NT2/D1 (cell line): ENCODE measurements around the gene BST1.

ENCODE experiments used
- DNase-seq: peaks from one replicate; pipeline ENCODE4 v3.0.0-alpha.2; 2011; ENCODE audit warnings: low read depth, low spot score
- H3K27me3 ChIP-seq: 2 replicates; pipeline ENCODE4 v1.6.0; 2011; ENCODE audit warnings: mild to moderate bottlenecking; ENCODE audit not compliant: insufficient read length, insufficient read depth
- H3K36me3 ChIP-seq: 2 replicates; pipeline ENCODE4 v1.6.1; 2011; ENCODE audit warnings: mild to moderate bottlenecking, low read length, mixed read lengths; ENCODE audit not compliant: insufficient read depth, insufficient read length
- H3K4me1 ChIP-seq: 2 replicates; pipeline ENCODE4 v1.5.1; 2011; ENCODE audit not compliant: insufficient read depth, insufficient read length
- H3K4me3 ChIP-seq: 2 replicates; pipeline ENCODE4 v1.5.1; 2011; ENCODE audit warnings: low read depth; ENCODE audit not compliant: insufficient read length
- H3K9ac ChIP-seq: 2 replicates; pipeline ENCODE4 v1.6.0; 2011; ENCODE audit warnings: low read depth; ENCODE audit not compliant: insufficient read length
- H3K9me3 ChIP-seq: 2 replicates; pipeline ENCODE4 v1.5.1; 2011; ENCODE audit warnings: mild to moderate bottlenecking, low read length; ENCODE audit not compliant: insufficient read depth
- SUZ12 ChIP-seq: IDR thresholded peaks from 2 replicates; pipeline ENCODE4 v1.6.1; 2011; ENCODE audit not compliant: insufficient read length, insufficient read depth; ENCODE audit errors: extremely low read depth
- YY1 ChIP-seq: IDR thresholded peaks from 2 replicates; pipeline ENCODE4 v1.6.1; 2011; ENCODE audit not compliant: insufficient read length, insufficient read depth
- ZNF274 ChIP-seq: IDR thresholded peaks from 2 replicates; pipeline ENCODE4 v1.6.1; 2011; ENCODE audit warnings: mild to moderate bottlenecking, low read depth, low read length

The BST1 gene

DNA sequence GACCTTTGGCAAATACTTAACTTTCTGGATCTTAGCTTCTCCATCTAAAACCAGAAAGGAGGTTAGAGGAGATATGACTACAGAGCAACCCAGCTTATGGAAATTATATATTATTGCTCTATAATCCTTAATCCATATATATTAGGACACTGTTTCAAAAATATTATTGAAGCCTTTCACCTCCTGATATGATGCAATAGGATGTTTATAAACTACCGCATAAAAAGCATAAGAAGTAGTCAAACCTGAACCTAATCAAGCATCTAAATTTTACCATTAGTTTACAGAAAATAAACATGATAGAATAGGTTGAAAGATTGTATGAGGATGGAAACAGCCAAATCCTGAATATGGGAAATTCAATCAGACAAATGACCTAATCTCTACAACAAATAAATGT lies 26.8 kb upstream of the BST1 start:
- H3K4me1 ChIP-seq: no peaks in the 10 kb centered on the region
- TF ChIP-seq ZNF274: no peak
- TF ChIP-seq YY1: no peak
- TF ChIP-seq SUZ12: no peak
- H3K36me3 ChIP-seq: peaks cover 42% of the 10 kb centered on the region
- no peaks in the 10 kb centered on the region for H3K27me3 ChIP-seq
- H3K9ac ChIP-seq: no peak overlapping the region
- H3K9me3 ChIP-seq: peaks cover 6% of the 10 kb centered on the region; the same call in 1 of the 2 replicates
- no peak for DNase-seq
- H3K4me3 ChIP-seq: no peak overlapping the region

GRCh38 chr4:15676899-15677298 lies 26.0 kb upstream of the BST1 start:
- H3K4me3 ChIP-seq: no peak overlapping the region
- TF ChIP-seq SUZ12 (no peak), ZNF274 (no peak), YY1 (no peak)
- DNase-seq: no peak
- H3K36me3 ChIP-seq: peaks cover 35% of the 10 kb centered on the region
- H3K4me1 ChIP-seq: no peaks in the 10 kb centered on the region
- H3K9ac ChIP-seq: no peak overlapping the region
- no peaks in the 10 kb centered on the region for H3K27me3 ChIP-seq
- peaks cover 6% of the 10 kb centered on the region; the same call in 1 of the 2 replicates for H3K9me3 ChIP-seq

DNA sequence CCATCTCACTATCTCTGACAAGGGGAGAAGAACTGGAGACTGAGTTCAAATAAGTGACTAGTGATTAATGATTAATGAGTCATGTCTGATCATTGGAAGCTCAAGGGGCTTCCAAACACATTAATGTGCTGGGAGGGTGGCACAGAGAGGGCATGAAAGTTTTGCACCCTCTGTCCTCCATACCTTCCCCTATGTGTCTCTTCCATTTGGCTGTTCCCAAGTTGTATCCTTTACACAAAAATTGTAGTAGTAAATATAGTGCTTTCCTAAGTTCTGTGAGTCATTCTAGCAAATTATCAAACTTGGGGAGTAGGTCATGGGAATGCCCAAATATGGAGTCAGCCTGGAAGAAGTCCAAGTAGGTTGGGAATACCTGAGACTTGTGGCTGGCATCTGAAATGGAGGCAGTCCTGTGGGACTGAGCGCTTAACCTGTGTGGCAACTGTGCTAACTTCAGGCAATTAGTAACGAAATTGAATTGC lies 25.3 kb upstream of the BST1 start:
- no peaks in the 10 kb centered on the region for H3K4me1 ChIP-seq
- H3K9ac ChIP-seq: no peak overlapping the region
- H3K36me3 ChIP-seq: peaks cover 29% of the 10 kb centered on the region
- no peak overlapping the region for H3K4me3 ChIP-seq
- H3K9me3 ChIP-seq: peaks cover 6% of the 10 kb centered on the region; the same call in 1 of the 2 replicates
- TF ChIP-seq ZNF274 (no peak), YY1 (no peak), SUZ12 (no peak)
- DNase-seq: no peak
- H3K27me3 ChIP-seq: no peaks in the 10 kb centered on the region

DNA sequence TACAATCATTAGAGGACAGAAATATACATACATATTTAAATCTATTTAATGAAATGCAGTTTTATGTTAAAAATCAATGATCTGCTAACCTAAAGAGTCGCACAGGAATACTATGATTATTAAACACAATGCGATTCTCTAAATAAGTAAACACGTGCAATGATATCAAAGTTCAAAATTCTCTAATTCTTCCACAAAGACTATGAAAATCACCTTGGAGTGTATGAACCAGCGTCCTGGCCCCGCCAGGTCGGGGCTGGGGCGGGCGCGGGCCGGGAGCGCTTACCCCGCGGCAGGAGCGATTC lies 21.8 kb upstream of the BST1 start:
- peaks cover 21% of the 10 kb centered on the region for H3K9me3 ChIP-seq
- no peaks in the 10 kb centered on the region for H3K4me1 ChIP-seq
- peaks cover 48% of the 10 kb centered on the region for H3K36me3 ChIP-seq
- no peaks in the 10 kb centered on the region for H3K27me3 ChIP-seq
- TF ChIP-seq SUZ12: no peak
- no peak for TF ChIP-seq YY1
- TF ChIP-seq ZNF274: no peak
- no peak for DNase-seq
- peak overlapping the region; percentile 80 for H3K4me3 ChIP-seq
- H3K9ac ChIP-seq: peak overlapping the region; percentile 93

DNA sequence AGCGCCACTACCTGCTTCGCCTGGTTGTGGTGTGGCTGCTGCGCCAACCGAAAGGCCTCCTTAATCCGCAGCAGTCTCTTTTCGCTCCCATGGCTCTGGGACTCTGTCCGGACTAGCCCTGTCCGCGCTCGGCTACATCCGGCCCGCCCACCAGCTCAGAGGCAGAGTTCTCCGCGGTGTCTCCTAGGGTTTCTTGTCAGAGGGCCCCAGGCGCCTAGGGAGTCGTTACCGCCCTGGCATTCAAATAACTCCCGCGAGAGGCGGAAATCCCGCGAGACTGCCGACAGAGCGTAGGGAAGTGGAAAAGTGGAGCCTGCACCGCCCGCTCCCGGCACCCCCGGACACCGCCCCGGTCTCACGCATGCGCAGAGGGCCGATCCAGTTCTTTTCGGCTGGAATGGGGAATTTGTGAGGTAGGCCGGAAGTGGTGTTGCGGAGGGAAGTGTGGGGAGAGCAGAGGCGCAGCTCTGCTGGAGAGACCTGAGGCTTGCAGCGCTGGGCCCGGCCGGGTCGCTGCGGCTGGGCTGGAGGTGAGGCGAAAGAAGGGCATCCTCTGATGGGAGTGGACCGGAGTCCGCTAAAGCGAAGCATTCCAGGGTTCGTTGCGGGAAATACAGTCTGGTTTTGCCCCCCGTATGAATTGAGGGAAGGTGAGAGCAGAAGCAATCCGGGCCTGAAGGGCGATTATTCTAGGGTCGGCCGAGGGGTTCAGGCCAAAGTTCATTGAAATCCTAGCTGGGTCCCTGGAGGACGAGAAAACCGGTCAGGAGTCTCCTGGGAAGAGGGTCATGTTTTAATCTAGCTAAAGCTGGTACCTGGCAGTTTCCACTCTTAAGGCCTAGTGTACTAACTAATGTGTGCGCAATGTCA lies 21.3 kb upstream of the BST1 start, which contains the start of gene FAM200B:
FAM200B (plus strand) TSS at position 456 of the 870 bp plus-strand sequence. CDS start 5,151 bp downstream, outside the sequence.
- Histone ChIP-seq H3K36me3 (peaks cover 54% of the 10 kb centered on the region), H3K9ac (peak within 1 kb of the TSS; percentile 99), H3K4me3 (peak within 1 kb of the TSS; percentile 89), H3K4me1 (no peaks in the 10 kb centered on the region), H3K27me3 (no peaks in the 10 kb centered on the region), H3K9me3 (peaks cover 22% of the 10 kb centered on the region)
- DNase-seq: peak; percentile 98
- TF ChIP-seq ZNF274 (no peak), YY1 (no peak), SUZ12 (no peak)

- DNase-seq: no peak
- Histone ChIP-seq H3K27me3 (no peaks in the 10 kb centered on the region), H3K4me3 (peak overlapping the region; percentile 89), H3K9me3 (peaks cover 22% of the 10 kb centered on the region), H3K4me1 (no peaks in the 10 kb centered on the region), H3K9ac (peak overlapping the region; percentile 99), H3K36me3 (peaks cover 57% of the 10 kb centered on the region)
- TF ChIP-seq ZNF274 (no peak), YY1 (no peak), SUZ12 (no peak)
These were observed 20.4 kb upstream of the BST1 start for GRCh38 chr4:15682242-15683142.
